H7 (cell line): Measurements from ENCODE around the gene EPB41L4B. TPM values are rescaled to one million over a fixed set of nuclear protein-coding genes. Genes with fewer than 3 reads are reported as not detected.
A peak's percentile ranks its signal among the peaks of the same experiment; 100 is the strongest.

Source experiments
- DNase-seq: peaks from one replicate; pipeline ENCODE4 v3.0.0; 2012
- H3K27me3 ChIP-seq: 2 replicates; pipeline ENCODE4 v1.6.0; 2011; ENCODE audit warnings: mild to moderate bottlenecking, low read length; ENCODE audit not compliant: control insufficient read depth, insufficient read depth
- H3K36me3 ChIP-seq: replicated peaks from 2 replicates; pipeline ENCODE4 v1.5.1; 2011; ENCODE audit warnings: low read length; ENCODE audit not compliant: control insufficient read depth, insufficient read depth
- H3K4me3 ChIP-seq: 2 replicates; pipeline ENCODE4 v1.5.1; 2011; ENCODE audit warnings: low read depth, mild to moderate bottlenecking, control low read depth, low read length, moderate library complexity; ENCODE audit not compliant: insufficient read depth
- total RNA-seq: library from RNA; depleted of rRNA; stranded (reverse); fragments of >200 nt; shearing (Covaris generic); gene quantifications from 2 replicates; pipeline ENCODE4 v1.2.3, GENCODE V29; 2014

EPB41L4B gene
- total RNA-seq, 1 experiment from 2014 or later, result 9.1 TPM

DNA sequence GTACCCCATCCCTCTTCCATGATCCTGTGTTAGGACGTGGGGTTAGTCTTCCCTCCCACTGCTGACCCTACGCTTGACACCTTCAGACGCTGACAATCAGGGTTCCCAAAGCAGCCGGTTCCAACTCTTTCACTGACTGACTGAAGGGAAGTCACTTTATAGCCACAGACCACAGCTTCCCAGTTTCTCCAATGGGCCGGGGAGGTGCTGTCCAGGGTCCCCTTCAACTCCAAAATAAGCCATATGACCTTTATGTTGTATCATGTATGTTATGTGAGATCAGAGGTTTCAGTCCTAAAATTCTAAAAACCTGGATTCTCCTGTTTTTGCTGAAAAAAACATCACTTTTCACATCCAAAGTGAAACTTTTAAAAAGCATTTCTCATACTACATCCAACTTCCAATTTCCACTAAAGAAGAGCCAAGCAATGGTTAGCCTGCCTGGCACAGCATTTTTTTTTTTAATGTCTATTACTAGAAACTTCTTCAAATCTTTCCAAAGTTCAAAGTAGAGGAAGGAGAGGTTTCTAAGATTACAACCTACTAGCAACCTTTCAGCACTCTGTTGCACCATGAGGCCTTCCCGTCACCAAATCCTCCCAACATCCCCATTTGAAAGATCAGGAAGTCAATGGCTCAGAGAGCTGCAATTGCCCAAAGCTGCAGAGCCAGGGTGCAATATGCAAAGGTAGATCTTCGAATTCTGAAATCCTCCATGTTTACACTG, 5.2 kb downstream of the EPB41L4B start:
- Histone ChIP-seq H3K36me3 (no peaks in the 10 kb centered on the region), H3K4me3 (no peak overlapping the region), H3K27me3 (peaks cover 2% of the 10 kb centered on the region; the same call in 1 of the 2 replicates)
- no peak for DNase-seq

GRCh38 chr9:109314011-109314531, 6.8 kb downstream of the EPB41L4B start:
- peak; percentile 52 for DNase-seq
- H3K36me3 ChIP-seq, result no peaks in the 10 kb centered on the region
- H3K27me3 ChIP-seq, result no peaks in the 10 kb centered on the region
- no peak overlapping the region for H3K4me3 ChIP-seq

DNA sequence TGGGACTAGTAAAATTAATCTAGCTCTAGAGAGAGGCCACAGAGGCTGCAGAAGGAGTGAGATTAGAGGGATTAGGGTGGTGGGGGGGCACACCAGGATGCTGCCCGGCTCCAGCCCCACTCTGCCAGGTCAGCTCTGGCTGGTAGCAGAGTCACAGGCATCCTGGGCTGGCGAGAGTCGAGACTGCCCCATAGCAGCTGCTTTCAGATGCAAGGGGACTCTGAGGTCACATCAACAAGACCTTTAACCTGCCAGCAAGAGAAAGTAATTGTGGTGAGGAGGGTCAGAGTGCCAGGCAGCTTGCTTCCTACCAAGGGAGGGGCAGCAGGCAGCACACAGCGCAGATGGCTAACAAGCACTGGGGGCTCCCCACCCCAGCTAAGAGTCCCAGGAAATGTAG, 7.5 kb downstream of the EPB41L4B start:
- Histone ChIP-seq H3K36me3 (no peaks in the 10 kb centered on the region), H3K4me3 (no peak overlapping the region), H3K27me3 (no peaks in the 10 kb centered on the region)
- peak; percentile 58 for DNase-seq

DNA sequence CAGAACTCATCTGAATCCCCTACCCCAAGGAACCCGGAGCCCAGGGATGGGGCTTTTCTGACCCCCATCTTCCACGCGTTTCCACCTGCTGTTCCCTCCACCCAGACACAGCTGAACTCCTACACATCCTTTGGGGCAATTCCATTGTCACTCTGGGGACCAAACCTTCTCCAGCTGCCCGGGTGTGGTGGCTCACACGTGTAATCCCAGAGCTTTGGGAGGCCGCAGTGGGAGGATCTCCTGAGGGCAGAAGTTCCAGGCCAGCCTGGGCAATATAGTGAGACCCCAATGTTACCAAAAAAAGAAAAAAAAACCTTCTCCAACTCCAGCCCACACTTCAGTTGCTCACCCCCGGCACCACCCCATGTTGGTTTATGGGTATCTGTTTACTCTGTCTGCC, 8.1 kb downstream of the EPB41L4B start:
- Histone ChIP-seq H3K27me3 (no peaks in the 10 kb centered on the region), H3K4me3 (no peak overlapping the region), H3K36me3 (no peaks in the 10 kb centered on the region)
- DNase-seq, result peak; percentile 36

- no peak overlapping the region for H3K4me3 ChIP-seq
- no peaks in the 10 kb centered on the region for H3K36me3 ChIP-seq
- no peaks in the 10 kb centered on the region for H3K27me3 ChIP-seq
- no peak for DNase-seq
Observed at GRCh38 chr9:109311731-109312130, 9.1 kb downstream of the EPB41L4B start.

GRCh38 chr9:109311286-109311685, 9.6 kb downstream of the EPB41L4B start:
- H3K4me3 ChIP-seq, result no peak overlapping the region
- no peak for DNase-seq
- H3K36me3 ChIP-seq, result no peaks in the 10 kb centered on the region
- H3K27me3 ChIP-seq, result no peaks in the 10 kb centered on the region

GRCh38 chr9:109310486-109310901, 10.4 kb downstream of the EPB41L4B start:
- Histone ChIP-seq H3K4me3 (no peak overlapping the region), H3K36me3 (no peaks in the 10 kb centered on the region), H3K27me3 (no peaks in the 10 kb centered on the region)
- DNase-seq, result no peak

GRCh38 chr9:109309282-109309681, 11.6 kb downstream of the EPB41L4B start:
- Histone ChIP-seq H3K36me3 (no peaks in the 10 kb centered on the region), H3K4me3 (no peak overlapping the region), H3K27me3 (no peaks in the 10 kb centered on the region)
- no peak for DNase-seq

GRCh38 chr9:109307380-109308240, 13.2 kb downstream of the EPB41L4B start:
- no peak for DNase-seq
- no peak overlapping the region for H3K4me3 ChIP-seq
- H3K36me3 ChIP-seq, result no peaks in the 10 kb centered on the region
- no peaks in the 10 kb centered on the region for H3K27me3 ChIP-seq

GRCh38 chr9:109305801-109306200, 15.1 kb downstream of the EPB41L4B start:
- H3K36me3 ChIP-seq, result no peaks in the 10 kb centered on the region
- no peak overlapping the region for H3K4me3 ChIP-seq
- H3K27me3 ChIP-seq, result no peaks in the 10 kb centered on the region
- no peak for DNase-seq

DNA sequence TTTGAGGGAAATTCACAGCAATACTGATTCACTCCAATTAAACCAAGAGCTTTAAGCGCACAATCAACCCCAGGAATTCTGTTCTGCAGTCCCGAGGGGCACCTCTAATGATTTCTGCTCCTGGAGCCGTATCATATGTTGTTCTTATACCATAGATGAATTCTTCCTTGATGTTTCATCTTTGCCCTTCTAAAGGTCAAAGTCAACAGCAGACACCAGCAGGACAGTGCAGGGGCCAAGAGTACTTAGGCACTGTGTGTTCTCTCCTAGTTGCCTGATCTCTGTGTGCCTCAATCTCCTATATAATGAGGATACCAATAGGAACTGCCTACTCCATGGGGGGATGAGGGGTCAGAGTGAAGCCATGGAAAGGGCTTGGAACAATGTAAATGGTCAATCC, 16.5 kb downstream of the EPB41L4B start:
- H3K4me3 ChIP-seq, result no peak overlapping the region
- H3K36me3 ChIP-seq, result no peaks in the 10 kb centered on the region
- no peaks in the 10 kb centered on the region for H3K27me3 ChIP-seq
- DNase-seq, result no peak

- H3K36me3 ChIP-seq, result no peaks in the 10 kb centered on the region
- no peak for DNase-seq
- H3K4me3 ChIP-seq, result no peak overlapping the region
- no peaks in the 10 kb centered on the region for H3K27me3 ChIP-seq
Observed at GRCh38 chr9:109303900-109304299, 17.0 kb downstream of the EPB41L4B start.

GRCh38 chr9:109302606-109303005, 18.3 kb downstream of the EPB41L4B start:
- no peaks in the 10 kb centered on the region for H3K36me3 ChIP-seq
- DNase-seq, result no peak
- H3K4me3 ChIP-seq, result no peak overlapping the region
- H3K27me3 ChIP-seq, result no peaks in the 10 kb centered on the region

GRCh38 chr9:109301012-109301411, 19.8 kb downstream of the EPB41L4B start:
- Histone ChIP-seq H3K4me3 (no peak overlapping the region), H3K27me3 (no peaks in the 10 kb centered on the region), H3K36me3 (no peaks in the 10 kb centered on the region)
- no peak for DNase-seq

DNA sequence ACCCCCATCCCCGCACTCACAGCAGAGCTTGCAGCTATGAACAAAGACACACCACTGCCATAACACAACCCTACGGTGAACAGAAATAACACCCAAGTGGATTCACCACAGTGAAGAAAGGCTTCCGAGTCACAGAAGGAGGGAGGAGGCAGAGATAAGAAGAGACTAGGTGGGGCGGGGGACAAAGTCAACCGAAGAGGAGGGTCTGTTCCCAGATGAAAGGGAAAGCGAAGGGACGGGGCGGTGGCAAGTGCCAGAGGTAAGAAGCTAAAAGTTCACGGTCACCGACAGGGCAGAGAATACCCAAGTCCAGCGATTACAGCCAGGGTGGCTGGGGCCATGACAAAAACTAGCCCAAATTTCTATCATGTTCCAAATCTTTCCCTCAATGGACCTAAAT, 21.0 kb downstream of the EPB41L4B start:
- no peaks in the 10 kb centered on the region for H3K36me3 ChIP-seq
- no peaks in the 10 kb centered on the region for H3K27me3 ChIP-seq
- no peak overlapping the region for H3K4me3 ChIP-seq
- DNase-seq, result no peak
